PFSK-1 (cell line): Measurements from ENCODE around the gene SYNRG.

Experiments
- POLR2AphosphoS5 ChIP-seq: IDR thresholded peaks from 2 replicates; pipeline ENCODE4 v1.6.1; 2012; ENCODE audit warnings: low read depth, mild to moderate bottlenecking, control low read depth, low read length, moderate library complexity
- REST ChIP-seq, 2 experiments: IDR thresholded peaks; 2 replicates each; pipeline versions ENCODE4 v1.6.1 to v1.8.0; 2011 to 2012; ENCODE audit warnings: low read depth in 2 of 2, low read length in 2 of 2, control low read depth in 1 of 2, inconsistent platforms in 1 of 2, mild to moderate bottlenecking in 1 of 2, moderate library complexity in 1 of 2; ENCODE audit not compliant: insufficient read depth in 1 of 2

GRCh38 chr17:37494971-37495370, 114.2 kb downstream of the SYNRG start:
- TF ChIP-seq REST (IDR thresholded peaks at IDR 0.05; ENCODE audit: insufficient read depth in 1 of 2, low read depth in 2 of 2, low read length in 2 of 2) (no peak), POLR2AphosphoS5 (no peak)
